Measurements from ENCODE around the gene CCNL2. TPM values are rescaled to one million over a fixed set of nuclear protein-coding genes. Genes with fewer than 3 reads are reported as not detected.
"Not testable (repeated sequence)": the region's sequence is repeated elsewhere in the genome, so short reads cannot be mapped to it uniquely, and the experiment has no call there.

CCNL2 gene
- total RNA-seq, 1 donor from 2014 or later, result 225 TPM

DNA sequence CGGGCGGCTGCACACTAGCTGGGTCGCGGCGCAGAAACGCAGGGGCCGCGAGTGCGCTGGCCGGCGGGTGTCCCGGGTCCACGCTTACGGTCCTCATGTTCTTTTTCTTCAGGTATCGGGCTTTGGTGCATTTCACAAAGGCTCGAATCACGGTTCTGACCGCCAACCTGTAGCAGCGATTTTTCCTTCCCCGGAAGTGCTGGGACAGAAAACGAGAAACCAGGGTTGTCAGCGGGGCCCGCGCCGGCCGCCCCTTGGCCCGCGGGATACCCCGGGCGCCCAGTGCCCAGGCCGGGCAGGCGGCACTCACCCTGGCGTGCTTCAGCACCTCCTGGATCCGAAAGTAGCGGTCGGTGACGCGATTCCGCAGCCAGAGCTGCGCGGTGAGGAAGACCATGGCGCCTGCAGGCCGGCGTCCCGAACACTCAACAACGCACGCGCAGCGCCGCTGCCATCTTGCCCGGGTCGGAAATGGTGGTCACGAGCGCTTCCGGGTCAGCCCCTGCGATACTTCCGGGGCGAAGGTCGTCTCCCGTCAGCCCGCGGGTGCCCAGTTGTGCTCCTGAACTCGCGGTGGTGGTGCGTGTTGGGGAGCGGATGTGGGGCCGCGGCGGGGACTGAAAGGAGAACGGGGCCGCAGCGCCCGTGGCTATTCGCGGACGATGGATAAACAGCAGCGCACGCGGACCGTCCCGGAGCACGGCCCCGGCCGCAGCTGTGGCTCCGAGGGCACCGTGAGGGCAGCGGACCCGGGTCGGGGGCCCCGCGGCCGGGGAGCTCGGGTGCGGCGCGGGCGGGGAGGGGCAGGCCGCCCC is 7.9 kb upstream of the CCNL2 start, which contains the start of gene MRPL20:
TSS of gene MRPL20 (minus strand) at position 473 of the 815 bp plus-strand sequence. CDS start at position 397, 76 bp downstream.
- Mint-ChIP-seq H3K9me3 (no peaks in the 10 kb centered on the region), H3K4me3 (peak within 1 kb of the TSS; percentile 92), H3K27ac (peak within 1 kb of the TSS; percentile 89), H3K4me1 (peaks cover 38% of the 10 kb centered on the region), H3K36me3 (ENCODE audit: low read depth) (peaks cover 48% of the 10 kb centered on the region), H3K27me3 (no peaks in the 10 kb centered on the region)
- TF ChIP-seq, protein P1, sequence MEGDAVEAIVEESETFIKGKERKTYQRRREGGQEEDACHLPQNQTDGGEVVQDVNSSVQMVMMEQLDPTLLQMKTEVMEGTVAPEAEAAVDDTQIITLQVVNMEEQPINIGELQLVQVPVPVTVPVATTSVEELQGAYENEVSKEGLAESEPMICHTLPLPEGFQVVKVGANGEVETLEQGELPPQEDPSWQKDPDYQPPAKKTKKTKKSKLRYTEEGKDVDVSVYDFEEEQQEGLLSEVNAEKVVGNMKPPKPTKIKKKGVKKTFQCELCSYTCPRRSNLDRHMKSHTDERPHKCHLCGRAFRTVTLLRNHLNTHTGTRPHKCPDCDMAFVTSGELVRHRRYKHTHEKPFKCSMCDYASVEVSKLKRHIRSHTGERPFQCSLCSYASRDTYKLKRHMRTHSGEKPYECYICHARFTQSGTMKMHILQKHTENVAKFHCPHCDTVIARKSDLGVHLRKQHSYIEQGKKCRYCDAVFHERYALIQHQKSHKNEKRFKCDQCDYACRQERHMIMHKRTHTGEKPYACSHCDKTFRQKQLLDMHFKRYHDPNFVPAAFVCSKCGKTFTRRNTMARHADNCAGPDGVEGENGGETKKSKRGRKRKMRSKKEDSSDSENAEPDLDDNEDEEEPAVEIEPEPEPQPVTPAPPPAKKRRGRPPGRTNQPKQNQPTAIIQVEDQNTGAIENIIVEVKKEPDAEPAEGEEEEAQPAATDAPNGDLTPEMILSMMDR (IDR thresholded peaks at IDR 0.05), result no peak
- ChIA-PET POLR2A (interaction anchor here (0.5 to 3.7 kb wide), 14 partner anchors 8 to 460 kb away, joined by 3 to 44 read pairs (median 4); partner anchors contain the start of genes AURKAIP1, CCNL2, MIB2 and UBE2J2), CTCF (interaction anchor here (0.6 to 0.9 kb wide), 2 partner anchors 9 to 32 kb away, joined by 3 read pairs; partner anchors contain the start of genes AURKAIP1 and CCNL2)
- ATAC-seq (ENCODE audit: low read depth) (peak; percentile 93), DNase-seq (peak; percentile 92)
- intact Hi-C loops (cut with micrococcal nuclease), result loop anchor here (1.0 to 10.0 kb wide), 6 partner anchors 8 to 498 kb away; partner anchors contain the start of genes ATAD3B, AURKAIP1, CCNL2 and UBE2J2

DNA sequence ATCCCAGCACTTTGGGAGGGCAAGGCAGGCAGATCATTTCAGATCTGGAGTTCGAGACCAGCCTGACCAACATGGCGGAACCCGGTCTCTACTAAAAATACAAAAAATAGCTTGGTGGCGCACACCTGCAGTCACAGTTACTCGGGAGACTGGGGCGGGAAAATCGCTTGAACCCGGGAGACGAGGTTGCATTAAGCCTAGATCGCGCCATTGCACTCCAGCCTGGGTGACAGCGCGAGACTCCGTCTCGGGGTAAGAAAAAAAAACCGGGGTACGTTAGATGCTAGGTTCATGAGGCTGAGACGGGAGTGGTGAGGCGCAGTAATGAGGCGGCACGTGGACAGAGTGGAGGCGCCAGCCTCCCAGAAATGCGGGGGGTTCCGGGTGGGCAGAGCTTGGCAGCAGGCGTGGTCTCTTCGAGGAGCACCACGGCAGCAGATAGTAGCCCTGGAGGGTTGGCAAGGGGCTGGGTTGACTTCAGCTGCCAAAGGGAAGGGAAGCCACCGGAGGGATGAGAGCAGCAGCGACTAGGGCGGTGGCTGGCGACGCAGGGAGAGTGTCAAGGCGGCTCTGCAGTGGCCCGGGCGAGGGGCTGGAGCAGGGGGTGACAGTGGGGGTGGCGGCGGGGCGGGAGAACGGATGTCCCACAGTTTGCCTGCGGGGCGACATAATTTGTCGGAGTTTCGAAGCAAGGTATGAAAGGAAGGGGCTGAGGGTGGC is 7.1 kb upstream of the CCNL2 start:
- Mint-ChIP-seq H3K36me3 (ENCODE audit: low read depth) (peaks cover 53% of the 10 kb centered on the region), H3K4me3 (peak overlapping the region; percentile 92), H3K9me3 (no peaks in the 10 kb centered on the region), H3K27ac (peak overlapping the region; percentile 82), H3K4me1 (peaks cover 44% of the 10 kb centered on the region), H3K27me3 (no peaks in the 10 kb centered on the region)
- CTCF ChIA-PET, result no interaction called here
- DNase-seq, result no peak
- POLR2A ChIA-PET, result interaction anchor here (0.9 to 3.7 kb wide), 3 partner anchors 7 to 387 kb away, joined by 3 to 44 read pairs (median 37); partner anchors contain the start of genes AURKAIP1 and CCNL2
- TF ChIP-seq, protein P1 (IDR thresholded peaks at IDR 0.05), result no peak
- ATAC-seq (ENCODE audit: low read depth), result no peak
- intact Hi-C loops (cut with micrococcal nuclease), result loop anchor here (2.0 to 10.0 kb wide), 3 partner anchors 29 to 499 kb away; partner anchors contain the start of genes ATAD3B and VWA1

DNA sequence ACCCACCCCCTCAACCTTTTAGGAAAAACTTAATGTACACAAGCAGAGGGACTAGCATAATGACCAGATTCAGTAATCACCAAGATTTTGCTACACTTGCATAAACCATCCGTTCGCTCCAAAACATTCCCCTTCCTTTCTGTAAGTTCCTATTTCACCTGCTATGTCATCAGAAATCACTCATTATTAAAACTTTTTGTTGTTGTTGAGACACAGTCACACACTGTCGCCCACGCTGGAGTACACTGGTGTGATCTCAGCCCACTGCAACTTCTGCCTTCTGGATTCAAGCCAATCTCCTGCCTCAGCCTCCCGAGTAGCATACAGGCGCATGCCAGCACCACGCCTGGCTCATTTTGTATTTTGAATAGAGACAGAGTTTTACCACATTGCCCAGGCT is 4.5 kb upstream of the CCNL2 start:
- ChIA-PET POLR2A (no interaction called here), CTCF (no interaction called here)
- peak overlapping the region; percentile 41 for H3K27ac Mint-ChIP-seq
- DNase-seq (no peak), ATAC-seq (ENCODE audit: low read depth) (no peak)
- no peak overlapping the region for H3K4me3 Mint-ChIP-seq
- H3K27me3 Mint-ChIP-seq, result no peaks in the 10 kb centered on the region
- intact Hi-C loops (cut with micrococcal nuclease), result loop anchor here (10.0 kb wide), 1 partner anchor 501 kb away; no protein-coding TSS in a partner anchor
- peaks cover 49% of the 10 kb centered on the region for H3K4me1 Mint-ChIP-seq
- H3K9me3 Mint-ChIP-seq, result no peaks in the 10 kb centered on the region
- TF ChIP-seq, protein P1 (IDR thresholded peaks at IDR 0.05), result no peak
- H3K36me3 Mint-ChIP-seq (ENCODE audit: low read depth), result peaks cover 65% of the 10 kb centered on the region

DNA sequence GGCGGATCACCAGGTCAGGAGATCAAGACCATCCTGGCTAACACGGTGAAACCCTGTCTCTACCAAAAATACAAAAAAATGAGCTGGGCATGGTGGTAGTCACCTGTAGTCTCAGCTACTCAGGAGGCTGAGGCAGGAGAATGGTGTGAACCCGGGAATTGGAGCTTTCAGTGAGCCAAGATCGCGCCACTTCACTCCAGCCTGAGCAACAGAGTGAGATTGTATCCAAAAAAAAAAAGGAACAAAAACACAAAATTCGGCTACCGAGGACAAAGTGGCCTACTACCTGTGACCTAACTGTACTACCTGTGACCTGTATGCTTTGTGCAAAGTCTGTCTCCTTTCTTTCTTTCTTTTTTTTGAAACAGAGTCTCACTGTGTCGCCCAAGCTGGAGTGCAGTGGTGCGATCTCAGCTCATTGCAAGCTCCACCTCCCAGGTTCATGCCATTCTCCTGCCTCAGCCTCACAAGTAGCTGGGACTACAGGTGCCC is 3.8 kb upstream of the CCNL2 start:
- H3K4me3 Mint-ChIP-seq; H3K27me3 Mint-ChIP-seq; ATAC-seq (ENCODE audit: low read depth); H3K9me3 Mint-ChIP-seq; H3K27ac Mint-ChIP-seq; DNase-seq; CTCF ChIA-PET: not testable (repeated sequence)
- Mint-ChIP-seq H3K4me1 (peaks cover 50% of the 10 kb centered on the region), H3K36me3 (ENCODE audit: low read depth) (peaks cover 68% of the 10 kb centered on the region)
- intact Hi-C loops (cut with micrococcal nuclease), result loop anchor here (10.0 kb wide), 1 partner anchor 502 kb away; no protein-coding TSS in a partner anchor
- POLR2A ChIA-PET, result interaction anchor here (1.7 kb wide), 1 partner anchor 28 kb away, joined by 7 read pairs; the partner anchor contains the start of gene AURKAIP1
